GM23338 (cell line): ENCODE results near the gene KIF4A. TPM values are rescaled to one million over a fixed set of nuclear protein-coding genes. Genes with fewer than 3 reads are reported as not detected.

Experiments
- polyA plus RNA-seq: library from polyadenylated mRNA; unstranded; fragments of >200 nt; fragmentation: Nextera tagmentation; extraction: Ambion mirVana; gene quantifications from 2 replicates; pipeline ENCODE4 v1.2.1, GENCODE V29; 2016
- small RNA-seq: library from RNA; depleted of rRNA; stranded (forward); fragments of <200 nt; gene quantifications from one replicate; pipeline ENCODE3, GENCODE V24; 2014; ENCODE audit warnings: low replicate concordance
- total RNA-seq: library from RNA; depleted of rRNA; stranded (reverse); fragments of >200 nt; shearing (Covaris generic); gene quantifications from 2 replicates; pipeline ENCODE4 v1.2.3, GENCODE V29; 2014; rRNA removed

Gene KIF4A
- total and polyA plus RNA-seq, 2 experiments from 2014 or later = 21.5 to 27.6 TPM

Small RNA genes lying within 50 kb of the gene (small RNA-seq; reads per million reads assigned to genes)
- gene RNA5SP507 = 1.2 reads per million, percentile 68 among the genes with 10 or more reads in this experiment
- not detected for gene RNU4-81P
- 1.5 reads per million, percentile 75 among the genes with 10 or more reads in this experiment for gene RNY4P23

Other genes with a start within 250 kb of the KIF4A start
- not detected in 2 replicates for gene AWAT2, start 240.2 kb upstream of the KIF4A start, total RNA-seq
- not detected in 2 replicates for gene AWAT2, start 240.2 kb upstream of the KIF4A start, polyA plus RNA-seq
- gene OTUD6A, start 227.6 kb upstream of the KIF4A start, total RNA-seq = 0.17 TPM in 1 of 2 replicates, not detected in the other
- not detected in 2 replicates for gene OTUD6A, start 227.6 kb upstream of the KIF4A start, polyA plus RNA-seq
- gene IGBP1, start 156.7 kb upstream of the KIF4A start, total RNA-seq = 33.4 and 38.5 TPM in 2 replicates
- 35.2 and 36.8 TPM in 2 replicates for gene IGBP1, start 156.7 kb upstream of the KIF4A start, polyA plus RNA-seq
- not detected in 2 replicates for gene DGAT2L6, start 112.6 kb upstream of the KIF4A start, total RNA-seq
- not detected in 2 replicates for gene DGAT2L6, start 112.6 kb upstream of the KIF4A start, polyA plus RNA-seq
- not detected in 2 replicates for gene AWAT1, start 55.4 kb upstream of the KIF4A start, total RNA-seq
- gene AWAT1, start 55.4 kb upstream of the KIF4A start, polyA plus RNA-seq = not detected in 2 replicates
- gene P2RY4, start 29.9 kb upstream of the KIF4A start, total RNA-seq = 0.73 TPM in 1 of 2 replicates, not detected in the other
- gene P2RY4, start 29.9 kb upstream of the KIF4A start, polyA plus RNA-seq = not detected in 2 replicates
- not detected in 2 replicates for gene ARR3, start 21.8 kb upstream of the KIF4A start, total RNA-seq
- not detected in 2 replicates for gene ARR3, start 21.8 kb upstream of the KIF4A start, polyA plus RNA-seq
- not detected in 2 replicates for gene RAB41, start 7.9 kb upstream of the KIF4A start, total RNA-seq
- gene RAB41, start 7.9 kb upstream of the KIF4A start, polyA plus RNA-seq = not detected in 2 replicates
- 30.2 and 33.5 TPM in 2 replicates for gene PDZD11, start 177 bp upstream of the KIF4A start, total RNA-seq
- gene PDZD11, start 177 bp upstream of the KIF4A start, polyA plus RNA-seq = 67.6 and 68.9 TPM in 2 replicates
- 10.3 and 11.3 TPM in 2 replicates for gene GDPD2, start 133.2 kb downstream of the KIF4A start, total RNA-seq
- 3.6 and 5.2 TPM in 2 replicates for gene GDPD2, start 133.2 kb downstream of the KIF4A start, polyA plus RNA-seq
- gene DLG3, start 154.7 kb downstream of the KIF4A start, total RNA-seq = 54.2 and 61.8 TPM in 2 replicates
- gene DLG3, start 154.7 kb downstream of the KIF4A start, polyA plus RNA-seq = 12.5 and 13.0 TPM in 2 replicates